GM12878 (cell line): ENCODE measurements around the gene LOXL3.

Source experiments
- CTCF ChIP-seq, 3 experiments: IDR thresholded peaks in 2 of 3; conservative IDR thresholded peaks in 1 of 3; 2 replicates each; pipeline ENCODE4 v1.5.1; 2011; ENCODE audit warnings: low read depth in 3 of 3, low read length in 3 of 3, mild to moderate bottlenecking in 3 of 3, control low read depth in 2 of 3, moderate library complexity in 2 of 3, inconsistent platforms in 1 of 3, mixed read lengths in 1 of 3; ENCODE audit not compliant: control insufficient read depth in 2 of 3, insufficient read depth in 1 of 3; ENCODE audit errors: extremely low read depth in 1 of 3
- CUX1 ChIP-seq: IDR thresholded peaks from 2 replicates; pipeline ENCODE4 v1.6.1; 2012; ENCODE audit warnings: improper control_type of control experiment, low read depth, low read length; ENCODE audit not compliant: insufficient replicate concordance
- EZH2 ChIP-seq: IDR thresholded peaks from 2 replicates; pipeline ENCODE4 v1.6.1; 2012; ENCODE audit warnings: low read depth, mild to moderate bottlenecking, control low read depth, inconsistent platforms, low read length, borderline replicate concordance; ENCODE audit not compliant: control insufficient read depth
- KAT2A ChIP-seq: conservative IDR thresholded peaks from 2 replicates; pipeline ENCODE4 v1.6.1; 2011; ENCODE audit warnings: low read depth, low read length; ENCODE audit not compliant: control insufficient read depth
- MYB ChIP-seq: fragments of 150-350 bp; IDR thresholded peaks from 2 replicates; pipeline ENCODE4 v1.6.1; 2014; ENCODE audit warnings: mild to moderate bottlenecking, low read depth, low read length, borderline replicate concordance
- MYC ChIP-seq: IDR thresholded peaks from 2 replicates; pipeline ENCODE4 v1.6.1; 2011; ENCODE audit warnings: mild to moderate bottlenecking, low read length, moderate library complexity, inconsistent platforms; ENCODE audit not compliant: insufficient read depth, insufficient replicate concordance, insufficient read length, severe bottlenecking
- POLR2A ChIP-seq: IDR thresholded peaks from 2 replicates; pipeline ENCODE4 v1.6.1; 2011; ENCODE audit warnings: low read depth, mild to moderate bottlenecking, low read length
- POLR2AphosphoS5 ChIP-seq: IDR thresholded peaks from 2 replicates; pipeline ENCODE4 v1.6.1; 2011; ENCODE audit warnings: mild to moderate bottlenecking, low read length, inconsistent platforms
- RCOR1 ChIP-seq: conservative IDR thresholded peaks from 2 replicates; pipeline ENCODE4 v1.6.1; 2012; ENCODE audit warnings: low read depth, low read length, improper control_type of control experiment
- REST ChIP-seq: IDR thresholded peaks from 2 replicates; pipeline ENCODE4 v1.6.1; 2012; ENCODE audit warnings: mild to moderate bottlenecking, low read depth, low read length
- SIX5 ChIP-seq: IDR thresholded peaks from 2 replicates; pipeline ENCODE4 v1.6.1; 2011; ENCODE audit warnings: mild to moderate bottlenecking, low read depth, low read length, moderate library complexity; ENCODE audit not compliant: severe bottlenecking
- YY1 ChIP-seq: IDR thresholded peaks from 2 replicates; pipeline ENCODE4 v1.6.1; 2011; ENCODE audit warnings: low read depth, mild to moderate bottlenecking, low read length
- TF ChIP-seq, protein P1 (sequence below): IDR thresholded peaks from 2 replicates; pipeline ENCODE4 v1.6.1; 2011; ENCODE audit warnings: borderline replicate concordance, low read depth, mild to moderate bottlenecking, moderate library complexity, low read length; ENCODE audit not compliant: insufficient read depth, poor library complexity, severe bottlenecking

DNA sequence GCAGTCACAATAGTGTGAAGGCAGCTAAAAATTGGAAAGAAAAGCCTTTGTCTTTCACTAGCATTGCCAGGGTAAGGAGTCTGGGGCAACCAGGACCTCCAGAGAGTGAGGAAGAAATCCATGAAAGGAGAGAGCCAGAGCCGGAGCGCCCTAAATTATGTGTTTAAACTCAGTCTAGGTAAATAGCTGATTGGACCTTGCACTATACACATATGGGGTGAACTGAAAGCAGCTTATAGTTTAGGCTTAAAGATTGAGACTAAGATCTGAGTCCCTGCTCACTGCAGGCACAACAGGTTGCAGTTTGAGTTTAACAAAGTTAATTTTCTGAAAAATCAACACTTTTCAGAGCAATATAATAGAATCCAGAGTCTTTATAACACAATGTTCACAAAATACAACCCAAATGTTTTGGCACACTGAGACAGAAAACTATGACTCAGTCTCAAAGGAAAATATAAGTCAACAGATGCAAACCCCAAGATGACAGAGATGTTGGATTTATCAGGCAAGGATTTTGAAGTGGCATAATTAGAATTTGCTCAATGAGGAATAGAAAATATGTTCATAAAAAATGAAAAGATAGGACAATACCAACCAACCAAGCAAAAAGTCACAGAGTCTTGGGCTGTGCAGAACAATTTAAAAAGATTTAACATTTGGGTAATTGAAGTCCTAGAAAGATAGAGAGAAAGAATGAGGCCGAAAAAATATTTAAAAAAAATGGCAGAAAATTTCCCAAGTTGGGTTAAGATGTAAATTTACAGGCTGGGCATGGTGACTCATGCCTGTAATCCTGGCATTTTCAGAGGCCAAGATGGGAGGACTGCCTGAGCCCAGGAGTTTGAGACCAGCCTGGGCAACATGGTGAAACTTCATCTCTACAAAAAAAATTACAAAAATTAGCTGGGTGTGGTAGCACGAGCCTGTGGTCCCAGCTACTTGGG is 40.4 kb upstream of the LOXL3 start:
- TF ChIP-seq CTCF (IDR thresholded peaks at IDR 0.05 in 2 of 3, conservative IDR thresholded peaks at IDR 0.05 in 1 of 3; ENCODE audit: control insufficient read depth in 2 of 3, extremely low read depth in 1 of 3, insufficient read depth in 1 of 3, low read depth in 3 of 3, low read length in 3 of 3) (no peak), SIX5 (no peak), YY1 (no peak), REST (no peak), EZH2 (no peak), MYB (no peak), KAT2A (no peak), POLR2AphosphoS5 (no peak), POLR2A (no peak), RCOR1 (no peak), MYC (no peak), CUX1 (no peak)
- TF ChIP-seq, protein P1, sequence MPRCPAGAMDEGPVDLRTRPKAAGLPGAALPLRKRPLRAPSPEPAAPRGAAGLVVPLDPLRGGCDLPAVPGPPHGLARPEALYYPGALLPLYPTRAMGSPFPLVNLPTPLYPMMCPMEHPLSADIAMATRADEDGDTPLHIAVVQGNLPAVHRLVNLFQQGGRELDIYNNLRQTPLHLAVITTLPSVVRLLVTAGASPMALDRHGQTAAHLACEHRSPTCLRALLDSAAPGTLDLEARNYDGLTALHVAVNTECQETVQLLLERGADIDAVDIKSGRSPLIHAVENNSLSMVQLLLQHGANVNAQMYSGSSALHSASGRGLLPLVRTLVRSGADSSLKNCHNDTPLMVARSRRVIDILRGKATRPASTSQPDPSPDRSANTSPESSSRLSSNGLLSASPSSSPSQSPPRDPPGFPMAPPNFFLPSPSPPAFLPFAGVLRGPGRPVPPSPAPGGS, result no peak
